Smooth muscle cell (in vitro differentiated cells): ENCODE results near the gene NAXD. TPM values are rescaled to one million over a fixed set of nuclear protein-coding genes. Genes with fewer than 3 reads are reported as not detected.

Experiments
- DNase-seq: peaks from one replicate; lab custom pipeline; 2025; ENCODE audit not compliant: unreplicated experiment; lab: John Stamatoyannopoulos, UW
- H2AFZ ChIP-seq: fragments of 200-600 bp; sonication (generic); 2 replicates; pipeline ENCODE4 v1.6.0; 2016; ENCODE audit warnings: antibody characterized with exemption, low read depth, mild to moderate bottlenecking
- H3F3A ChIP-seq: fragments of 200-600 bp; sonication (generic); 2 replicates; pipeline ENCODE4 v1.6.0; 2017; ENCODE audit warnings: antibody characterized with exemption, low read depth
- H3K27ac ChIP-seq: fragments of 200-600 bp; sonication (generic); 2 replicates; pipeline ENCODE4 v1.5.1; 2016; ENCODE audit warnings: low read depth, mild to moderate bottlenecking
- H3K27me3 ChIP-seq: fragments of 200-600 bp; sonication (generic); 2 replicates; pipeline ENCODE4 v1.6.1; 2016; ENCODE audit warnings: low read depth, mild to moderate bottlenecking
- H3K36me3 ChIP-seq: fragments of 200-600 bp; sonication (generic); 2 replicates; pipeline ENCODE4 v1.5.1; 2016; ENCODE audit warnings: low read depth
- H3K4me1 ChIP-seq: fragments of 200-600 bp; sonication (generic); 2 replicates; pipeline ENCODE4 v1.5.1; 2016; ENCODE audit warnings: low read depth
- H3K4me2 ChIP-seq: fragments of 200-600 bp; sonication (generic); 2 replicates; pipeline ENCODE4 v1.6.0; 2016; ENCODE audit warnings: mild to moderate bottlenecking
- H3K4me3 ChIP-seq: fragments of 200-600 bp; sonication (generic); 2 replicates; pipeline ENCODE4 v1.5.1; 2016; ENCODE audit warnings: mild to moderate bottlenecking
- H3K79me2 ChIP-seq: fragments of 200-600 bp; sonication (generic); 2 replicates; pipeline ENCODE4 v1.6.0; 2016; ENCODE audit warnings: low read depth, mild to moderate bottlenecking
- H3K9ac ChIP-seq: fragments of 200-600 bp; sonication (generic); 2 replicates; pipeline ENCODE4 v1.6.0; 2016; ENCODE audit warnings: low read depth
- H3K9me3 ChIP-seq: fragments of 200-600 bp; sonication (generic); replicated peaks from 2 replicates; pipeline ENCODE4 v1.5.1; 2016; ENCODE audit warnings: low read depth
- H4K20me1 ChIP-seq: fragments of 200-600 bp; sonication (generic); 2 replicates; pipeline ENCODE4 v1.6.0; 2016; ENCODE audit warnings: low read depth
- CTCF ChIP-seq: fragments of 200-600 bp; sonication (generic); IDR thresholded peaks from 2 replicates; pipeline ENCODE4 v1.5.1; 2017; ENCODE audit warnings: borderline replicate concordance, mild to moderate bottlenecking, antibody characterized with exemption; ENCODE audit not compliant: insufficient read depth, poor library complexity, severe bottlenecking
- WGBS: methylation state at CpG from one replicate; pipeline ENCODE4 v1.1.7; 2016; ENCODE audit warnings: low lambda C conversion rate; 5-methylcytosine and 5-hydroxymethylcytosine counted together
- polyA plus RNA-seq: library from polyadenylated mRNA; unstranded; fragments of >200 nt; fragmentation: Nextera tagmentation; extraction: Ambion mirVana; gene quantifications from 2 replicates; pipeline ENCODE4 v1.2.1, GENCODE V29; 2016
- total RNA-seq: library from RNA; depleted of rRNA; stranded (reverse); fragments of >200 nt; gene quantifications from 2 replicates; pipeline ENCODE4 v1.2.3, GENCODE V29; 2014

Gene NAXD
- total and polyA plus RNA-seq, 2 experiments from 2014 or later, result 16.9 to 30.9 TPM

GRCh38 chr13:110641055-110642015, 26.0 kb downstream of the NAXD start:
- Histone ChIP-seq H3K4me2 (no peak overlapping the region), H3K4me1 (no peaks in the 10 kb centered on the region), H2AFZ (no peak overlapping the region), H3K4me3 (no peak overlapping the region), H3F3A (no peaks in the 10 kb centered on the region), H3K27ac (no peak overlapping the region), H3K9me3 (no peaks in the 10 kb centered on the region), H4K20me1 (peaks cover 59% of the 10 kb centered on the region), H3K36me3 (no peaks in the 10 kb centered on the region), H3K9ac (no peak overlapping the region), H3K79me2 (no peaks in the 10 kb centered on the region), H3K27me3 (no peaks in the 10 kb centered on the region)
- no peak for DNase-seq
- TF ChIP-seq CTCF, result no peak
- WGBS, result 96% methylated on average over 29 of the region's 29 CpGs

- no peaks in the 10 kb centered on the region for H3K4me1 ChIP-seq
- H3K4me2 ChIP-seq, result no peak overlapping the region
- DNase-seq, result no peak
- no peaks in the 10 kb centered on the region for H3K79me2 ChIP-seq
- H3K9me3 ChIP-seq, result no peaks in the 10 kb centered on the region
- H3K27me3 ChIP-seq, result no peaks in the 10 kb centered on the region
- no peak overlapping the region for H3K9ac ChIP-seq
- H3K4me3 ChIP-seq, result no peak overlapping the region
- 97% methylated on average over 39 of the region's 40 CpGs for WGBS
- H3K36me3 ChIP-seq, result no peaks in the 10 kb centered on the region
- peaks cover 48% of the 10 kb centered on the region for H4K20me1 ChIP-seq
- TF ChIP-seq CTCF, result no peak
- no peaks in the 10 kb centered on the region for H3F3A ChIP-seq
- H3K27ac ChIP-seq, result no peak overlapping the region
- no peak overlapping the region for H2AFZ ChIP-seq
These were observed 27.1 kb downstream of the NAXD start for GRCh38 chr13:110642291-110642981.

- no peak overlapping the region for H3K4me2 ChIP-seq
- H3K9ac ChIP-seq, result no peak overlapping the region
- 98% methylated on average over 11 of the region's 11 CpGs for WGBS
- H3K9me3 ChIP-seq, result no peaks in the 10 kb centered on the region
- H3K27me3 ChIP-seq, result no peaks in the 10 kb centered on the region
- peaks cover 39% of the 10 kb centered on the region for H4K20me1 ChIP-seq
- no peak for DNase-seq
- no peaks in the 10 kb centered on the region for H3K36me3 ChIP-seq
- no peak overlapping the region for H2AFZ ChIP-seq
- H3K79me2 ChIP-seq, result no peaks in the 10 kb centered on the region
- no peaks in the 10 kb centered on the region for H3K4me1 ChIP-seq
- H3F3A ChIP-seq, result no peaks in the 10 kb centered on the region
- H3K4me3 ChIP-seq, result no peak overlapping the region
- H3K27ac ChIP-seq, result no peak overlapping the region
- TF ChIP-seq CTCF, result no peak
These were observed 28.0 kb downstream of the NAXD start for GRCh38 chr13:110643324-110643723.
